Esophagus squamous epithelium (tissue), 4 donors: ENCODE results near the gene PGLYRP4.

ENCODE experiments used
- CTCF ChIP-seq, 6 experiments: fragments of 450-650 bp in 4 of 6; fragments of 200-600 bp in 2 of 6; sonication (generic) in 2 of 6; IDR thresholded peaks; one replicate each; pipeline ENCODE4 v1.5.1; 2016 to 2019; ENCODE audit warnings: antibody characterized with exemption in 6 of 6, mild to moderate bottlenecking in 4 of 6, moderate library complexity in 4 of 6
- POLR2A ChIP-seq, 4 donors: fragments of 450-650 bp; IDR thresholded peaks; one replicate each; pipeline ENCODE4 v1.6.1; 2017; ENCODE audit warnings: antibody characterized with exemption in 4 of 4, mild to moderate bottlenecking in 4 of 4, moderate library complexity in 3 of 4

DNA sequence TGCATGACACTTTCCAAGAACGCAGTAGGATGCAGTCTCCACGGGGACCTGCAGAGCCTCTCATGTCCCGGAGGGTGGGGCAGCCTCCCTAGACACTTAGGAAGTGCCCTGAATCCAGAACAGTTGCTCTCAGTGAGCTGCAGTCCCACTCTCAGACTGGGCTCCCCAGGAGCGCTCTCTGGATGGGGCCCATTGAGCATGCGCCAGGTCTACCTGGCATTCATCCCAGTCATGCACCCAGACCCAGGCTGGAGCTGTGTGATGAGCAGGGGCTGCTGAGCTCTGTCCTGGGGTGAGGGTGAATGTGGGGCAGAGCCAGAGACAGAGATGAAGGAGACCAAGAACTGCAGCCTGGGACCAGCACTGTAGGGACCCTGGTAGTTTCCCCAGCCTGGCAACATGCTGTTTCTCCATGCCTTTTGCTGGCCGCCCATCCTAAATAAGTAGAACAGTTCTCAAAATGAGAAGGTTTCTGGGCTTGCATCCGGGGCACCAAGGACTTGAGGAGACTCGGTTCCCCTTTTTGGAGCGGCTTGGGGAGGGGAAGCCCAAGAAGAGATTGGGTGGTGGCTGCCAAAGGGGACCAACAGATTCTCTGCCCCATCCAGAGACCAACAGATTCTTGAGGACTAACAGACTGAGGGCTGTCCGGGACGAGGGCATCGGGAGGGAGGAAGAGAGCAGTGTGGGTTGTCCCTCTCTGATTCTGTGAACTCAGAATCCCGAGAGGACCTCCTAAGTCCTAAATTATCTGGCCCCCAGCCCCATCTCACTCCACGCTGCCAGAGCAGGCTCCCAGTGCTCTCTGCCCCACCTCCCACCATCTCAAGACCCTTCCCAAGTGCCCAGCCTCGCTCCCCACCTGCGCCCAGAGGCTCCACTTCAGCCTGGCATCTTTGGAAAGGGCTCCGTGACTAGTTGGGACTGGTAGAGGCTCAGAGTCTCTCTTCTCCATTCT is 1.0 kb upstream of the PGLYRP4 start:
- TF ChIP-seq CTCF (IDR thresholded peaks at IDR 0.05) (no peak), POLR2A (IDR thresholded peaks at IDR 0.05) (no peak)
